Endodermal cell (in vitro differentiated cells): Measurements from ENCODE around the gene SLC9A4. TPM values are rescaled to one million over a fixed set of nuclear protein-coding genes. Genes with fewer than 3 reads are reported as not detected.

ENCODE experiments used
- DNase-seq: peaks from one replicate; pipeline ENCODE4 v3.0.0-alpha.2; 2017
- H3K27ac ChIP-seq: 2 replicates; pipeline ENCODE4 v1.5.1; 2013; ENCODE audit warnings: mild to moderate bottlenecking, low read depth, low read length, moderate library complexity
- H3K27me3 ChIP-seq: 2 replicates; pipeline ENCODE4 v1.6.1; 2013; ENCODE audit warnings: mild to moderate bottlenecking, low read length, moderate library complexity; ENCODE audit not compliant: insufficient read depth, control insufficient read depth, poor library complexity, severe bottlenecking
- H3K36me3 ChIP-seq: 2 replicates; pipeline ENCODE4 v1.7.0; 2013; ENCODE audit warnings: mild to moderate bottlenecking, low read length, moderate library complexity; ENCODE audit not compliant: control insufficient read depth, insufficient read depth
- H3K4me1 ChIP-seq: one replicate; pipeline ENCODE4 v1.7.0; 2013; ENCODE audit warnings: low read length; ENCODE audit not compliant: control insufficient read depth, insufficient read depth
- H3K4me3 ChIP-seq: 2 replicates; pipeline ENCODE4 v1.5.1; 2013; ENCODE audit warnings: mild to moderate bottlenecking, low read length, moderate library complexity
- H3K9ac ChIP-seq: 2 replicates; pipeline ENCODE4 v1.6.1; 2013; ENCODE audit warnings: mild to moderate bottlenecking, low read length, moderate library complexity; ENCODE audit not compliant: poor library complexity, severe bottlenecking; ENCODE audit errors: extremely low read depth
- H3K9me3 ChIP-seq: 2 replicates; pipeline ENCODE4 v1.6.1; 2013; ENCODE audit warnings: mild to moderate bottlenecking, low read length, moderate library complexity; ENCODE audit not compliant: control insufficient read depth
- H3K27ac Mint-ChIP-seq: 2 replicates; pipeline ENCODE4 v1.8.0; 2020; ENCODE audit warnings: mixed read lengths
- H3K27me3 Mint-ChIP-seq: 2 replicates; pipeline ENCODE4 v1.8.0; 2021; ENCODE audit warnings: mild to moderate bottlenecking, mixed read lengths; ENCODE audit not compliant: insufficient read depth
- H3K36me3 Mint-ChIP-seq: 2 replicates; pipeline ENCODE4 v1.8.0; 2020; ENCODE audit warnings: low read depth, mixed read lengths
- H3K4me1 Mint-ChIP-seq: 2 replicates; pipeline ENCODE4 v1.8.0; 2020; ENCODE audit warnings: mixed read lengths
- H3K4me3 Mint-ChIP-seq: 2 replicates; pipeline ENCODE4 v1.8.0; 2020; ENCODE audit warnings: mild to moderate bottlenecking, moderate library complexity, mixed read lengths
- H3K9me3 Mint-ChIP-seq: 2 replicates; pipeline ENCODE4 v1.8.0; 2020; ENCODE audit warnings: mild to moderate bottlenecking, mixed read lengths
- WGBS, 2 experiments: methylation state at CpG; one replicate each; pipeline versions ENCODE4 v1.1.5 to v1.1.7; 2013; ENCODE audit warnings: missing lambda C conversion rate in 2 of 2, mixed read lengths in 1 of 2; ENCODE audit not compliant: insufficient coverage in 1 of 2, insufficient read length in 1 of 2; 5-methylcytosine and 5-hydroxymethylcytosine counted together
- total RNA-seq, 2 donors: library from RNA; stranded (reverse); fragmentation: NEBNext Ultra II Directional in 1 of 2; extraction: Animal tissue kit (Norgen Biotek cat#: 25700) in 1 of 2; gene quantifications; 2 replicates in 1 of 2; 3 replicates in 1 of 2; pipeline ENCODE4 v1.2.1, GENCODE V29; 2021
- TF ChIP-seq, protein P1 (sequence below): fragments of 200-600 bp; sonication (generic); conservative IDR thresholded peaks from 2 replicates; pipeline ENCODE4 v1.5.0; 2021; ENCODE audit warnings: antibody characterized with exemption, mild to moderate bottlenecking

The SLC9A4 gene
- total RNA-seq, 2 donors from 2014 or later = 0.07 TPM; not detected in 1

DNA sequence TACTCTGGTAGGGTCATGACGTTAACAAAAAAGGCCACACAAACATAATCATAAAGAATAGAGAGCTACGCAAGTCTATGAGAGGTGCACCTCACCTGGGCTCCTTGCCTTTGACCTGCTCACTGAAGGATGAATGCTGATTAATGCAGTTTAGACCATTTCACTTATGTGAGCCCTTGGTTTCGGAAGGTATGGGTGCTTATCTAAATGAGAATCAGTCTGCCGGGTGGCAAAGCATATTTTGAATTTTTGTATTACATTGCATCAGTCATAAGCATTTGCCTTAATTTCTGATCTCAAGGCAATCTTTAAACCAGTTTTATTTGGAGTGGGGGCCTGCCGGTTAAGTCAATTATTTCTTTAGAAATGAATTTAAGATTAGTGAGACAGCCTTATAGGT, 42.8 kb downstream of the SLC9A4 start:
- no peak for DNase-seq
- Histone ChIP-seq H3K27ac (no peak overlapping the region), H3K36me3 (no peaks in the 10 kb centered on the region), H3K9ac (no peak overlapping the region), H3K27me3 (no peaks in the 10 kb centered on the region), H3K4me3 (no peak overlapping the region), H3K9me3 (no peaks in the 10 kb centered on the region), H3K4me1 (no peaks in the 10 kb centered on the region)
- H3K27me3 Mint-ChIP-seq = no peaks in the 10 kb centered on the region
- no peak overlapping the region for H3K27ac Mint-ChIP-seq
- 0 to 74% methylated on average over 1 to 5 of the region's 5 CpGs for WGBS, 2 experiments
- no peaks in the 10 kb centered on the region for H3K36me3 Mint-ChIP-seq
- H3K4me1 Mint-ChIP-seq = no peaks in the 10 kb centered on the region
- H3K9me3 Mint-ChIP-seq = no peaks in the 10 kb centered on the region
- TF ChIP-seq, protein P1, sequence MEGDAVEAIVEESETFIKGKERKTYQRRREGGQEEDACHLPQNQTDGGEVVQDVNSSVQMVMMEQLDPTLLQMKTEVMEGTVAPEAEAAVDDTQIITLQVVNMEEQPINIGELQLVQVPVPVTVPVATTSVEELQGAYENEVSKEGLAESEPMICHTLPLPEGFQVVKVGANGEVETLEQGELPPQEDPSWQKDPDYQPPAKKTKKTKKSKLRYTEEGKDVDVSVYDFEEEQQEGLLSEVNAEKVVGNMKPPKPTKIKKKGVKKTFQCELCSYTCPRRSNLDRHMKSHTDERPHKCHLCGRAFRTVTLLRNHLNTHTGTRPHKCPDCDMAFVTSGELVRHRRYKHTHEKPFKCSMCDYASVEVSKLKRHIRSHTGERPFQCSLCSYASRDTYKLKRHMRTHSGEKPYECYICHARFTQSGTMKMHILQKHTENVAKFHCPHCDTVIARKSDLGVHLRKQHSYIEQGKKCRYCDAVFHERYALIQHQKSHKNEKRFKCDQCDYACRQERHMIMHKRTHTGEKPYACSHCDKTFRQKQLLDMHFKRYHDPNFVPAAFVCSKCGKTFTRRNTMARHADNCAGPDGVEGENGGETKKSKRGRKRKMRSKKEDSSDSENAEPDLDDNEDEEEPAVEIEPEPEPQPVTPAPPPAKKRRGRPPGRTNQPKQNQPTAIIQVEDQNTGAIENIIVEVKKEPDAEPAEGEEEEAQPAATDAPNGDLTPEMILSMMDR = no peak
- H3K4me3 Mint-ChIP-seq = no peak overlapping the region

DNA sequence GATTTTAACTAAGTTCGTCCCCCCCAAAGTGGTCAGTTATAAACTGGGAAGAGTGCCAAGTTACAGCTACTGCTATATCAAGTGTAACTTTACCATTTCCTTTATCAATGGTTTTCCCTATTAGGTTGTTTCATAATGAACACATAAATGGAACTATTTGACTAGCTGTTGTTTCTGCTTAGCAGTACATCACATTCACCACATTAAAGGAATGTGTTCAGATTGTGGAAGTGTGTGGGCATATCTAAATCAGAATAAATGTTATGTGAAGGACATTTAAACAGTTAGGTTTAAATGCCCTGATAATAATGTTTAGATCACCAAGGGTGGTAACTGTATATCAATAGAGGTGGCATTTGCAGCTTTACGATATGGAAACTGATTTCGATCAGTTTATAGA, 45.1 kb downstream of the SLC9A4 start:
- H3K27me3 Mint-ChIP-seq = no peaks in the 10 kb centered on the region
- no peak overlapping the region for H3K4me3 Mint-ChIP-seq
- Histone ChIP-seq H3K4me3 (no peak overlapping the region), H3K4me1 (no peaks in the 10 kb centered on the region), H3K27me3 (no peaks in the 10 kb centered on the region), H3K9me3 (no peaks in the 10 kb centered on the region), H3K36me3 (no peaks in the 10 kb centered on the region), H3K9ac (no peak overlapping the region), H3K27ac (no peak overlapping the region)
- no peaks in the 10 kb centered on the region for H3K36me3 Mint-ChIP-seq
- 90 to 94% methylated on average over 2 to 3 of the region's 3 CpGs for WGBS, 2 experiments
- no peaks in the 10 kb centered on the region for H3K4me1 Mint-ChIP-seq
- TF ChIP-seq, protein P1 = no peak
- no peaks in the 10 kb centered on the region for H3K9me3 Mint-ChIP-seq
- no peak for DNase-seq
- H3K27ac Mint-ChIP-seq = no peak overlapping the region

DNA sequence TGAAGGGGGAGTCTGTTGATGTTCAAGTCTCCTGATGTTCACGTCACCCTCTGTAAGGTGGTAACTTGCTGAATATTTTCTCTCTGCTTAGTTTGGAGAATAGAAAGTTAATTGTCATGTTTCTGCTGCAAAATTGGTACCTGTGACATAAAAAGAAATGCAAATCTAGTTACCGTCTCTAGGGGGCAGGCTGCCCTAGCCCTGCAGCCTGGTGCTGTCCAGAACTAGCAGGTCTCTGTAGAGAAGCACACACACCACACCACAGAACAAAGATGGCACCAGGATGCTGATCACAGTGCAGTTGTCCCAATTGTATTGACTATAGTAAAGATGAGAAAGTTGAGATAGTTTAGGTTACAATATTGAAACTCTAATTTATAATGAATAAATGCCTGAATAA, 47.0 kb downstream of the SLC9A4 start:
- Histone ChIP-seq H3K4me3 (no peak overlapping the region), H3K36me3 (no peaks in the 10 kb centered on the region), H3K27ac (no peak overlapping the region), H3K9ac (no peak overlapping the region), H3K4me1 (no peaks in the 10 kb centered on the region), H3K9me3 (no peaks in the 10 kb centered on the region), H3K27me3 (no peaks in the 10 kb centered on the region)
- TF ChIP-seq, protein P1 = peak; percentile 87
- Mint-ChIP-seq H3K36me3 (no peaks in the 10 kb centered on the region), H3K9me3 (no peaks in the 10 kb centered on the region), H3K4me3 (no peak overlapping the region), H3K27me3 (peaks cover 2% of the 10 kb centered on the region), H3K4me1 (no peaks in the 10 kb centered on the region), H3K27ac (no peak overlapping the region)
- DNase-seq = peak; percentile 66
- WGBS, 2 experiments = 28 to 50% methylated on average over 1 to 2 of the region's 2 CpGs
